GM18870 (cell line): ENCODE data around the gene EXOC4.

Experiments
- ATAC-seq: cut with Tn5 transposase; IDR thresholded peaks from one replicate; pipeline ENCODE4 v1.9.1; 2021; ENCODE audit warnings: moderate library complexity; ENCODE audit not compliant: unreplicated experiment

The EXOC4 gene

DNA sequence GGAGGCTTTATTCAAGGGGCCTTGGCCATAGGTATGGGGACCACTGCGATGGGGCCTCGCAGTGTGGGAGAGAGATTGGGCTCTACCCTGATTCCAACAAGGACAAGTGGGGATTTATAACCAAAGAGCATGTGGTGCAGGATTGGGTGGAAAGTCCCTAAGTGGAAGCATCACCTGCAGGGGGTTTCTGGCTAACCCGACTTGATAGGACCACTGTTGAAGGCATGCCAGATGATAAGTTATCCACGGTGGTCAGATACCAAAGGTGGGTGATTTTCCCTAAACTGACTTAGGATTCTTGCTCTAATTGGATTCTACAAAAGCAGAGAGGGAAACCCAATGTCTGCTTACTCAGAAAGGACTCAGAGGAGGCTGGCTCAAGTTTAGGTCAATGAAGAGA lies 444.7 kb downstream of the EXOC4 start:
- no peak for ATAC-seq

- ATAC-seq = no peak
These were observed 445.2 kb downstream of the EXOC4 start for GRCh38 chr7:133698127-133698526.

GRCh38 chr7:133699386-133699785 lies 446.5 kb downstream of the EXOC4 start:
- no peak for ATAC-seq

DNA sequence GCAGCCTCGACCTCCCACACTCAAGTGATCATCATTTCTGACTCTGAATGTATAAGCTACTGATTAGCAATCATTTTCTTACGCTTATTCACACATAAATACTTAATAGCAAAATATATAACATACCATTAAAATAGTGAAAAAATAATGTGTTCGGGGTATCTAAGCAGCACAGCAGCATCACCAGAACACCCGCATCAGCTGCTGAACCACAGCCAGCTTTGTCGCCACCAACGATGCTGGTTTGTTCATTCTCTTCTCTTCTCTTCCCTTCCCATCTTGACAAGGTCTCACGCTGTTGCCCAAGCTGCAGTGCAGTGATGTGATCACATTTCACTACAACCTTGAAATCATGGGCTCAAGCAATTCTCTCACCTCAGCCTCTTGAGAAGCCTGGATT lies 449.2 kb downstream of the EXOC4 start:
- ATAC-seq = no peak

GRCh38 chr7:133702960-133703359 lies 450.1 kb downstream of the EXOC4 start:
- ATAC-seq = no peak

DNA sequence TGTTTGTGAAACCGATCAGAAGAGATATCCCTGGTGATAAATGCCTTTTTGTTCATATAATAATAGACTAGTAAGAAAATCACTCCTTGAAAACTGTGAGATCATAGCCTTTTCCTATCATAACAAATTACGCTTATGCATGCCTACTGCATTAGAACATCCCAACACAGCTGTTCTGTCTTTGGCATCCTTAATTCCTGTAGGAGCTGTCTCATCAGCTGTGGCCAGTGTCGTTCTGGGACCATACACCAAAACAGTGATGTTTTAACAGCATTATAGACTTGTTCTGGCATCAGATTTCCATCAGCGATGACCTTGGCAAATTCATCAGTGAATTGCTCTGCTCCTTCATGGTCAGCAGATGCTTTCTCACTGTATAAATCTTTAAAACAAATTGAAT lies 450.7 kb downstream of the EXOC4 start:
- no peak for ATAC-seq

DNA sequence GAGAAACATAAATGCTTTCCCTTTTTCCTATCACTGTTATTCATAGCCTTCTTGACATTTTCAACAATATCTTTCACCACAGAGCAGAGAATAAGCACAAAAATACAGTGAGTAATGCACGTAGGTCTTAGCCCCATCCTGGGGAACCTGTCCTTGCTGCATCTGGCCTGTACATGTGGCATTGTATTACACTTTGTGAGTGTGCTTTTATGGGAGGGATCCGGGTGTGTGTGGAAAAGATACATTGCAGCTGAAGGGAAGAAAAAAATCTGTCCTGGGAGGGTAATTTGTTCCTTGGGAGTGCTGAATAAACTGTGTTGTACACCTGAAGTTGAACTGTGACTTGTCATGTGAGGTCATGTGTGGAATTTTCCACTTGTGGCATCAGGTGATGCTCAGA lies 451.6 kb downstream of the EXOC4 start:
- ATAC-seq = no peak

- ATAC-seq = no peak
These were observed 452.7 kb downstream of the EXOC4 start for GRCh38 chr7:133705596-133705995.

GRCh38 chr7:133706016-133706415 lies 453.1 kb downstream of the EXOC4 start:
- ATAC-seq = no peak

GRCh38 chr7:133709036-133709880 lies 456.4 kb downstream of the EXOC4 start:
- ATAC-seq = no peak

DNA sequence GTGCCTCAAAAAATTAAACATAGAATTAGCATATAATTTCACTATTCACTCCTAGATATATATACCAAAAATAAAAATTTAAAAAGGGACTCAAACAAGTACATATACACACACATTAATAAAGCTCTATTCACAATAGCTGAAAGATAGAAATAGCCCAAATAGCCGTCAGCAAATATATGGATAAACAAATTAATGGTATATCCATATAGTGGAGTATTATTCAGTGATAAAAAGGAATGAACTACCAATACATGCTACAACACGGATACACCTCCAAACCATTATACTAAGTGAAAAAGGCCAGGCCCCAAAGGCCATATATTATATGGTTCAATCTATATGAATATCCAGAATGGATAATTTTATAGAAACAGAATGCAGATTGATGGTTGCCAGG lies 459.7 kb downstream of the EXOC4 start:
- ATAC-seq = no peak

DNA sequence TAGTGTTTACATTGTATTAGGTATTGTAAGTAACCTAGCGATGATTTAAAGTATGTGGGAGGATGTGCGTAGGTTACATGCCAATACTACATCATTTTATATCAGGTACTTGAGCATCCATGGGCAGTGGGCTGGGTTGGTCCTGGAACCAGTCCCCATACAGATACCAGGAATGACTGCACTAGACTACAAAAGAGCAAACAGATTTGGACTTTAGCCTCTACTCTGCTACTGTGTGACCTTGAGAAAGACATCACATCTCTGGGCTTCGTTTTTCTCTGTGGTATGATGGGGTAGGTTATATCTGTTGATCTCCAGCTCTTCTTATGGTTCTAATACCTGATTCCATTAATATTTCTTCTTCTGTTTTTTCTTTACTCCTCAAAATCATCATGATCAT lies 461.8 kb downstream of the EXOC4 start:
- no peak for ATAC-seq

DNA sequence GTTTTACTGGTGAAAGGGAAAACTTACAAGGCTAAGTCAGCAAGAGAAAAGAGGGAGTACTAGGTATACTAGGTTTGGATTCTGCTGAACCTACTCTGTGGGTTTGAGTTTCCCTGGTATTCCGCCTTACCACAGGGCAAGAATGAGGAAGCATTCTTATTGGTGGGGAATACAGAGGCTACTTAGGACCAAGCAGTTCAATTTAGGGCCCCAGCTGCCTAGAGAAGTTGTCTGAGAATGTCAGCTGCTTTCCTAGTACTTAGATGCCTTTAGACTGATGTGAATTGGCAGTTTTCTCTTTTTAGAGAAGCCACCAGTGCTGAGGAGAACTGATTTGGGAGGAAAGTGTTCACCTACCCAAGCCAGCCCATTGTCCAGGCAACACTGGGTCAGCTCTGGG lies 465.3 kb downstream of the EXOC4 start:
- no peak for ATAC-seq

GRCh38 chr7:133723044-133723443 lies 470.2 kb downstream of the EXOC4 start:
- no peak for ATAC-seq

DNA sequence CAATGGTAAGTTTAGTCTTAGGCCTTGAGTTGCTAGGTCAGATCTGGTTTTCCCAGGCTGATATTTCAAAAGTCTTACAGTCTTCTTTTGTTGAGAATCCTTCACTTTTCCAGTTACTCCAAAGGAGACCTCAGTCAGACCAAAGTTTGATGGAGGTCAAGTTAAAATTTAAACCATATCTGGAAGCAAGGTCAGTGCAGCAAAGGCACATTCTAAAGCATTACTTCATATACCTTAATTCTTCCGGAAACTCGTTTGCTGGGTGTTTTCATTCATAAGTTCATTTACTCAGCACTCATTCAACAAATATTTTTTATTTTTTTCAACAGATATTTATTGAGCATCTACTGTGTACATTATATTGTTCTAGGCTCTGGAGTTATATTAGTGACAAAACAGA lies 471.3 kb downstream of the EXOC4 start:
- ATAC-seq = no peak

DNA sequence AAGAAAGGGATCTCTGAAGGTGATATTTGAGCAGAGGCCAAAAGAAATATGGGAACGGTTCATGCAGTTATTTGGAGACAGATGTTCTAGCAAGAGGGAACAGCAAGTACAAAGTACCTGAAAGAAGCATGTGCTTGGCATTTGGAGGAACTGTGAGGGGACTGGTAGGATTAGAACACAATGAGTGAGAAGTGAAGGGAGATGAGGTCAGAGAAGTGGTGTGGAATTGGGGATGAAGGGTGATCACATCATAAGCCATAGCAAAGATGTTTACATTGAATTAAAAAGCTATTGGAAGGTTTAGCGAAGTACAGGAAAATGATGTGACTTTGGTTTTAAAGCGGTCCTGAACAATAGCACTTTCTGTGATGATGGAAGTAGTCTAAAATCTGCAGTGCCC lies 471.8 kb downstream of the EXOC4 start:
- no peak for ATAC-seq

DNA sequence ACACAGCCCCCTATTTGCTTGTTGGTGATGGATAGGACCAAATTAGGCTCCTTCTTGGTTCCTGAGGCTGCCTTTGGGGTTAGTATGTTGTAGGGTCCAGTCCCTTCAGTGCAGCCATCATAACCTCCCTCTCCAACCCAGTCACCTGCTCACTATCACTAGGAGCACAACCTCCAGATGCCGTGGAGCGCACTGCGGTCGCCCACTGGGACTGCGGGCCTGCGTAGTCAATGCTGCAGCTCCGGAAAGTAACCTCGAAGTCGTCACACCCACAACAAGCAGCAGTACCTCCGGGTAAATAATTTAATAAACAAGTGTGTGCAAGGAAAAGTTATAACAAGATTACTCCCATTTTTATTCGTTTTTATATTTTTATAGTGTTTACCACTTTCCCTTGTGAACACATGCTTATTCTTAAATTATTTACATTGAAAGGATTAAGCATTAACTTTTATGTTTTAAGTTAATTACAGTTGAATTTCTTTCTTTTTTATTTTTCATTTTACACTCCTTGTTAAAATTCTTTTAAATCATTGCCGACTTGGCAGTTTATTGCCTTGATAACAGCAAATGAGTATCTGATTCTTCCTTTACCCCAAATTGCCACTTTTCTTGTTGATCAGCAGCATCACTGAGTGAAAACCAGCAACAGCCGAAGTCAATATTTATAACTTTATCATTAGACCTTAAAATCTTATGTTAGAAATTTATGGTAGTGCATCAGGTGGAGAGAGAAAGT lies 474.8 kb downstream of the EXOC4 start:
- ATAC-seq = no peak

DNA sequence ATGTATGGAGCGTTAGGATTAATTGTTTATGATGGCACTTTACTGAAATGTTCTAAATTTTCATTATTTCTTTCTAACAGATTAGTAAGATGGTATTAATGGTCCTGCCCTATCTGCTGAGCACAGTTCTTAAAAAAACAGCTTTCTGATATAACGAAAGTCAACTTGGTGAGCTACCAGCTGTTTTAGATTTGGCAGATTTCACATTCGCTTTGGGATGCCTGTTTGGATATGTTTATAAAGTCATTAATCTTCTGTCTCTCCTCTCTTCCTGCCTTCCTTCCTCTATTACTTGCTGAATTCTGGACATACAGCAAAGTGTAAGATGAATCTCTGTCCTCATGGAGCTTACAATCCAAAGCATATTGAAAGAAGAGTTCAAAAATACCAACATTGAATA lies 477.5 kb downstream of the EXOC4 start:
- no peak for ATAC-seq

- ATAC-seq = no peak
These were observed 480.5 kb downstream of the EXOC4 start for GRCh38 chr7:133733401-133733800.

- no peak for ATAC-seq
These were observed 482.3 kb downstream of the EXOC4 start for GRCh38 chr7:133735222-133735621.

GRCh38 chr7:133739817-133740216 lies 486.9 kb downstream of the EXOC4 start:
- ATAC-seq = no peak

DNA sequence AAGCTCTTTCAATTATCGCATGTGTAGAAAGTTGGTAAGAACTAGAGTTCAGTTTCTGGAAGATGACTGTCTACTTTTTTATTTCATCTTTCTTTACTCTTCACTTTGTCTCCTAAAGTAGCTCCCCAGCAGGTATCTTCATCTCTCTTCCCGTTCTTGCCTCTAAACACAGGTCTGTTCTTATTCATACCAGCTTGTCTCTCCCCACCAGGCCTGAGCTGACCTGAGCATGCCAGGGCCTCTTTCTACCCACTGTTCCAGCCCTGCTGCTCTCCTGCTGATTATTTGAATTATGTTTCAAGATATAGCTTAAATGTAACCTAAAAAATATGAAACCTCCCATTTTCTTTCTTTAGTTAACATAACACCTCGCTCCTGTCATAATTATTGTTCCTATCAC lies 488.2 kb downstream of the EXOC4 start:
- ATAC-seq = no peak
